SU-DHL-6 (cell line): ENCODE measurements around the gene FOXRED1.
"Not testable (repeated sequence)": the region's sequence is repeated elsewhere in the genome, so short reads cannot be mapped to it uniquely, and the experiment has no call there.

Experiments
- EZH2phosphoT487 ChIP-seq: fragments of 200-600 bp; sonication (generic), shearing (Covaris generic); conservative IDR thresholded peaks from 2 replicates; pipeline ENCODE4 v1.6.1; 2018; ENCODE audit warnings: mild to moderate bottlenecking, antibody characterized with exemption, low read length, moderate library complexity, mixed read lengths
- TF ChIP-seq, protein P1 (sequence below): fragments of 200-600 bp; sonication (generic); IDR thresholded peaks from one replicate; pipeline ENCODE4 v1.5.1; 2017; ENCODE audit warnings: antibody characterized with exemption, mild to moderate bottlenecking, low read length, moderate library complexity; ENCODE audit not compliant: insufficient read depth, poor library complexity, severe bottlenecking

DNA sequence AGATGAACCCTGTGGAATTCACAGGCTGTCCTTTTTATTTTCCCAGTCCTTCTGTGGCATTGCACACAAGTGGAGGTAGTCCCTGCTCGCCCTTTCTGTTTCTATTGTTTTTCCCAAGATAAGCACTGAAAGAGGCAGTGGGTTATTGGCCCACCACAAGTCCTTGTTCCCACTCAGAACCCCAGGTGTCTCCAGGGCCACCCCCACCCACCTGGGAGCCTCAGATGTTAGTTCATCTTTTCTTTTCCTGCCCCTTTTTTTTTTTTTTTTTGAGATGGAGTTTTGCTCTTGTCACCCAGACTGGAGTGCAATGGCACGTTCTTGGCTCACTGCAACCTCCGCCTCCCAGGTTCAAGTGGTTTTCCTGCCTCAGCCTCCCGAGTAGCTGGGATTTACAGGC lies 39.8 kb downstream of the FOXRED1 start:
- TF ChIP-seq, protein P1, sequence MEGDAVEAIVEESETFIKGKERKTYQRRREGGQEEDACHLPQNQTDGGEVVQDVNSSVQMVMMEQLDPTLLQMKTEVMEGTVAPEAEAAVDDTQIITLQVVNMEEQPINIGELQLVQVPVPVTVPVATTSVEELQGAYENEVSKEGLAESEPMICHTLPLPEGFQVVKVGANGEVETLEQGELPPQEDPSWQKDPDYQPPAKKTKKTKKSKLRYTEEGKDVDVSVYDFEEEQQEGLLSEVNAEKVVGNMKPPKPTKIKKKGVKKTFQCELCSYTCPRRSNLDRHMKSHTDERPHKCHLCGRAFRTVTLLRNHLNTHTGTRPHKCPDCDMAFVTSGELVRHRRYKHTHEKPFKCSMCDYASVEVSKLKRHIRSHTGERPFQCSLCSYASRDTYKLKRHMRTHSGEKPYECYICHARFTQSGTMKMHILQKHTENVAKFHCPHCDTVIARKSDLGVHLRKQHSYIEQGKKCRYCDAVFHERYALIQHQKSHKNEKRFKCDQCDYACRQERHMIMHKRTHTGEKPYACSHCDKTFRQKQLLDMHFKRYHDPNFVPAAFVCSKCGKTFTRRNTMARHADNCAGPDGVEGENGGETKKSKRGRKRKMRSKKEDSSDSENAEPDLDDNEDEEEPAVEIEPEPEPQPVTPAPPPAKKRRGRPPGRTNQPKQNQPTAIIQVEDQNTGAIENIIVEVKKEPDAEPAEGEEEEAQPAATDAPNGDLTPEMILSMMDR: not testable (repeated sequence)
- TF ChIP-seq EZH2phosphoT487: not testable (repeated sequence)
